GM23248 (cell line): ENCODE results near the gene NLRC5.

ENCODE experiments used
- EZH2 ChIP-seq: fragments of 200-600 bp; sonication (generic); IDR thresholded peaks from 2 replicates; pipeline ENCODE4 v1.6.1; 2018; ENCODE audit warnings: antibody characterized with exemption, mild to moderate bottlenecking; ENCODE audit not compliant: insufficient read depth, poor library complexity, severe bottlenecking
- EZH2phosphoT487 ChIP-seq: fragments of 200-600 bp; sonication (generic); IDR thresholded peaks from 2 replicates; pipeline ENCODE4 v1.6.1; 2018; ENCODE audit warnings: antibody characterized with exemption, moderate library complexity, mild to moderate bottlenecking, low read depth; ENCODE audit not compliant: insufficient read depth

- TF ChIP-seq EZH2 (no peak), EZH2phosphoT487 (no peak)
These were observed 115.8 kb downstream of the NLRC5 start for GRCh38 chr16:57105184-57105583.
